Stromal cell of bone marrow (primary cell): ENCODE data around the gene ZNF606.

ENCODE experiments used
- DNase-seq: peaks from one replicate; pipeline ENCODE4 v3.0.0-alpha.2; 2012; ENCODE audit warnings: low read depth

Gene ZNF606

GRCh38 chr19:58002384-58003173 lies at the start of gene ZNF606:
Gene ZNF606, minus strand, starts transcription at chr19:58002820. Its CDS starts 1,501 bp downstream, at chr19:58001319.
- DNase-seq: peak; percentile 74

- no peak for DNase-seq
Measured at GRCh38 chr19:58052256-58052655, 49.6 kb upstream of the ZNF606 start.

GRCh38 chr19:58047672-58048071 lies 45.1 kb upstream of the ZNF606 start:
- DNase-seq: no peak

GRCh38 chr19:58046856-58047255 lies 44.2 kb upstream of the ZNF606 start:
- no peak for DNase-seq

GRCh38 chr19:58045411-58046050 lies 42.9 kb upstream of the ZNF606 start:
- DNase-seq: no peak

- DNase-seq: no peak
Measured at GRCh38 chr19:58044886-58045285, 42.3 kb upstream of the ZNF606 start.

GRCh38 chr19:58044391-58044790 lies 41.8 kb upstream of the ZNF606 start:
- DNase-seq: no peak

GRCh38 chr19:58042495-58043340 lies 40.1 kb upstream of the ZNF606 start:
- DNase-seq: no peak

GRCh38 chr19:58040751-58041525 lies 38.3 kb upstream of the ZNF606 start:
- DNase-seq: no peak

- no peak for DNase-seq
Measured at GRCh38 chr19:58038688-58039204, 36.1 kb upstream of the ZNF606 start.

GRCh38 chr19:58037927-58038687 lies 35.5 kb upstream of the ZNF606 start:
- DNase-seq: no peak

- DNase-seq: no peak
Measured at GRCh38 chr19:58035863-58036262, 33.2 kb upstream of the ZNF606 start.

- DNase-seq: no peak
Measured at GRCh38 chr19:58034477-58034793, 31.8 kb upstream of the ZNF606 start.

GRCh38 chr19:58033741-58034476 lies 31.3 kb upstream of the ZNF606 start, which contains the start of gene ZSCAN1:
Gene ZSCAN1, plus strand, starts transcription at chr19:58034025. Its CDS starts 3,812 bp downstream, at chr19:58037837.
- peak; percentile 62 for DNase-seq

GRCh38 chr19:58024661-58025060 lies 22.0 kb upstream of the ZNF606 start:
- no peak for DNase-seq

- no peak for DNase-seq
Measured at GRCh38 chr19:58022283-58022660, 19.7 kb upstream of the ZNF606 start.

GRCh38 chr19:58021541-58022282 lies 19.1 kb upstream of the ZNF606 start:
- peak; percentile 33 for DNase-seq

- DNase-seq: no peak
Measured at GRCh38 chr19:58020129-58020528, 17.5 kb upstream of the ZNF606 start.

- no peak for DNase-seq
Measured at GRCh38 chr19:58014141-58014540, 11.5 kb upstream of the ZNF606 start.
